ENCODE measurements around the gene DBT.

GRCh38 chr1:100168051-100168450 lies 81.6 kb downstream of the DBT start:
- TF ChIP-seq POLR2A (IDR thresholded peaks at IDR 0.05; ENCODE audit: control extremely low read depth in 1 of 2, low read depth in 2 of 2, low read length in 2 of 2), result no peak
- no peak for TF ChIP-seq RFX5 (IDR thresholded peaks at IDR 0.05; ENCODE audit: borderline replicate concordance, low read depth, low read length)

All from H1 (cell line).